NCI-H1930 (cell line): Measurements from ENCODE around the gene LINC01488.

ENCODE experiments used
- DNase-seq, 2 experiments: peaks; one replicate each; lab custom pipeline; 2025; lab: John Stamatoyannopoulos, UW

Gene LINC01488

GRCh38 chr11:69463995-69464960, 17.2 kb upstream of the LINC01488 start:
- no peak for DNase-seq

DNA sequence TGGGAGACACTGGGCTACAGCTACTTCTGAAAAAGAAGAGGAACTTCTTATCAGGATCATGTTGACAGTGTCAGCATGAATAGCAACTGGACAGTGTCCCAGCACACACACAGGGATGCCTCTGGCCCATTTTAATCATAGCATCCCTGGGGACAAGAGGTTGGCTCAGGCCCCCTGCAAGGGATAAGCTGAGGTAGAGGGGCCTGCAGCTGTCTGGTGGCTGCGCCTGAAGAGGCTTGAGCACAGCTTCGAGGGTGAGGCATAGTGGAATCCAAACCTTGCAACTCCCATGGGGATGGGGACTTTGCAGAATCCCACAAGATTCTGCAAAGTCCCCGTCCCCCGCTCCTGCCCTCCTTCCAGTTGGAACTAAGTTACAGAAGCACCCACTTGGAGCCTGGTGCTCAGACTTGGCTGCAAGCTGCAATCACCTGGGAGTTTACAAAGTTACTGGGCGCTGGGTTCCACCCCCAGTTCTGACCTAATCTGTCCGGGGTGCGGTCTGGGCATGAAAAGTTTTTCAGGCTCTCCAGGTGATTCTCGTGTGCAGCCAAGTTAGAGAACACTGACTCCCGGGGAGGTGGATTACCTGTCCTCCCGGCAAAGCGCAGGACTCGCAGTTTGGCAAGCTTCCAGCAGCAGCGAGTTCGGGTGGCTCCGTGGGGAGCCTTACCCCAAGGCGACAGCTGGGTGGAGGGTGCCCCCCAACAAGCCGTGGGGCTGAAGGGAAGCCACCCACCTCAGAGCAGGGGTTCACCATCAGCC, 16.0 kb upstream of the LINC01488 start:
- no peak for DNase-seq

DNA sequence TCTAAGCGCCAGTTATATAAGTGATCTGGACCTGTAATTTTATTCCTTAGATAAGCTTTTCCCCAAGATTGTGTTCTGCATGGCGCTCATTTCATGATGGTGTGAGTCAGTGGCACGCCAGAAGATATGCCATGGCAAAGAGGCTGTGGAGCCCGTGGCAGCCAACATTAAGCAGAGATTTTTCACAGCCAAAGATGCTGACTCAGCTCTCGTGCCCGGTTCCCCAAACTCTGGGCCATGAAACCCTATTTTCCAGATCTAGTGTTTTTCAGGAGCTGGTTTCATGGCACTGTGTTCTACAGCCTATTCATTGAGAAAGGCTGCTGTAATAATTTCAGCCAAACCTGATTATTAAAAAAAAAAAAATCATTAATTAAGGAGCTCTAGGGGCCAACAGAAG, 15.4 kb upstream of the LINC01488 start:
- no peak for DNase-seq

GRCh38 chr11:69467196-69467595, 14.3 kb upstream of the LINC01488 start:
- no peak for DNase-seq

DNA sequence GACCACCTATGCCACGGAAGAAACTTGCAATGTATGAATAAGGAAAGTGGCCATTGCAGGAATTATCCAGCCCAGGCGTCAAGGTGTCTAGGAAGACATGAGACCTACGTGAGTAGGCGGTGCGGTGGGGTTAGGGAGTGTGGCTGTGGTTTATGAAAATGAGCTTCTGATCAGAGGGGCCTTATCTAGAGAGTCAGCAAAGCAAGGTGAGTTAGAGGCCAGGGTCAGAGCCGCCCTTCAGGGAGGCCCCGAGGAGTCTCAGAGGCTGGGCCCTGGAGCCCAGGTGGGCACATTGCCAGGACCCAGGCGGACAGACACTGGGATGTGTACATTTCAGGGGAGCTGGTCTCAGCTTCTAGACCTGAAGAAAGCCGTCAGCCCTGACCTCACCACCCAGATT, 13.8 kb upstream of the LINC01488 start:
- no peak for DNase-seq

GRCh38 chr11:69468221-69468620, 13.2 kb upstream of the LINC01488 start:
- no peak for DNase-seq

DNA sequence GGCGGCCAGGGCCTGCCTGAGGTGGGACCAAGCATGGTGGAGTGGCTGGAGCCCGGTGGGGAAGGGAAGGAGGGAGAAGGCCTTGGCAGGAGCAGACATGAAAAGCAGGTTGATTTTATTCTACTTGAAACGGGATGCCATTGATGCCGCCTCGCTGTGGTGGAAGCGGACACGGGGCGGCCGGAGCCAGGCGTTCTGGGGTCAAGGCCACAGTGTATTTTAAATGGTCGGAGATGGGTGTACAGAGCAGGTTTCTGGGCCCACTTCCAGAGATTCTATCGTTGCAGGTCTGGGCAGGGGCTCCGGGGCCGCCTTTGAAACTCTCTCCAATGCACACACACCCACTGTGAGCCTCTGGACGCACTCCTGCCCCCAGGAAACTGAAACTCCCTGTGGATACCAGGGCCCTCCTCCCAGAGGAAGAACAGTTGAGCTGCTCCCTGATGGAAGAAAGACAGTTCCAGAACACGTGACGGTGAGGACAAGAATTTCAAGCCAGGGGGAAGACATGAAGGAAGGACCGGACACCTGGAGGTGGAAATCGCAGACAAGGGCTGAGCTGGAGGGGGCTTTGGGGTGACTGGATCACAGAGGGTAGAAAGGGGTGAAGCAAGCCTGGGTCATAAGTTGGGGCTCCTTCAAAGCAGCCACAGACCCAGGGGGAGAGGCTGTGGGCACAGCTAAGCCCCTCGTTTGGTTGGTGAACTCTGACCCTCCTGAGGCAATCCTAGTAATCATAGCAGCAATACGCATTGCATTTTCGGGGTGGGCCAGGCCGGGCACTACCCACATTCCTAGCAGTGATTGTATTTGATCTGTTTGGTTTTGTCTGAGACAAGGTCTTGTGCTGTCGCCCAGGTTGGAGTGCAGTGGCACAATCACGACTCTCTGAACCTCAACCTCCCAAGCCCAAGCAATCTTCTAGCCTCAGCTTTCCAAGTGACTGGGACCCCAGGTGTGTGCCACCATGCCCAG, 12.3 kb upstream of the LINC01488 start:
- DNase-seq = no peak

GRCh38 chr11:69470301-69470700, 11.2 kb upstream of the LINC01488 start:
- no peak for DNase-seq

- DNase-seq = no peak
Measured at GRCh38 chr11:69470793-69471728, 10.4 kb upstream of the LINC01488 start.

DNA sequence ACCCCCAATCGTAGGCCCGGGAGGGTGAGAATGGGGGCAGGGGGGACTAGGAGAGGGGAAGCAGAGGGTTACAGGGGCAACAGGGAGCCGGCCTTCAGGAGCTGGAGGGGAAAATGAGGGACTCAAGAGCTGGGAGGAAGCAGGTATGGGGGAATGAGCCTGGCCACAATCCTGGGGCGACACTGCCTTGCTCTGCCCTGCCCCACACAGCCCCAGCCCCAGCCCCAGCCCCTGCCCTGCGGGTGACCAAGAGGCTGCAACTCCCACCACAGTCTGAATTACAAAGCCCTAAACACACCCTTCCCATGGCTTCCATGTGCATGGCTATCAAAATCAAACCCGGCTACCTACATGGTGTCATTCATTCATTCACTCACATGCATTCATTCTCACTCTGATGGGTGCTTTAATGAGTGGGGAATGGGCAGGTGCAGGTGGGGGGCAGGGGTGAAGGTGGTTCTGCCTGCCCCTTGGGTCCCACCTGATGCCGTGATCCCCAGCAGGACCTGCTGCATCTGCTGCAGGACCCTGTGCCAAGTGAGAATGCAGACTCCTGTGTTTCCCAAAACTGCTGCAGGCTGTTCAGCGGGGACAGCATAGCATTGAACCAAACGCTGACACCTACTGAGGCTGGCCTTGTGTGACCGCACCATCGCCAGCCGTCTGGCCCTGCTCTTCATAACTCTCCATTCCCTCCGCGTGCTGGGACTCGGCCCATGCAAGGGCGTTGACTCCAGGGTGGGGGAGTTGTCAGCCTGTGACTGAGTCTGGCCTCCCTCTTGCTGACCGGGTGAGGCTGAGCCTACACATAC, 9.5 kb upstream of the LINC01488 start:
- DNase-seq = no peak

DNA sequence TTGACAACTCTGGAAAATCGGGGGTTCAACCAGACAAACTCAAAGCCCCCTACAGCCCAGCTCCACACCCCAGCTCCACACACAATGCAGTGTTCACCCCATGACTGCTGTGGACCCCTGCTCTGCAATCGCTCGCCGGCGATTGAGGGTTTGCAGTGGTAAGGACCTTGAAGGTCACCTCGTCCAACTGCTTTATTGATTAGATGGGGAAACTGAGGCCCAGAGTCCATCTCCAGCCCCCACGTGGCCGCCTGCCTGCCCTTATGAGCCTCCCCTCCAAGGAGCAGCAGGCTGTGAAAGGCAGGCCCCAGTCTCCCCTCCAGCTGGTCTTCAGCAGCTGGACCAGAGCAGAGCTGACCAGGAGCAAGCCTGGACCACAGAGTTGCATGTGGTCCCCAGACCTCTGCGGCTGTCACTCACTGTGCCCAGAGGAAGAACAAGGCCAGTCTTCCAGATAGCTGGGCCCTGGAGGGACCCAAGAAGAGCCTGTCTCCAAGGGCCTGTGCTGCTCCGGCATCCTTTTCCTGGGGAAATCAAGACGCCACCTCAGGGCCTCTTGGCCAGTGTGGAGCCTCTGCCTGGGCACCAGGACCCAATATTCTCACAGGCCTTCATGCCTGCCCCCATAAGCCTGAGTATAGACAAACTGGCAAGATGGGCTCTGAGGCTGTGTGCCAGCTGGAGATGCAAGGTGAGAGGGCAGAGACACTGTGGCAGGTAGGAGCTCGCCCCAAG, 8.8 kb upstream of the LINC01488 start:
- no peak for DNase-seq

GRCh38 chr11:69473276-69473845, 8.1 kb upstream of the LINC01488 start:
- DNase-seq = no peak

DNA sequence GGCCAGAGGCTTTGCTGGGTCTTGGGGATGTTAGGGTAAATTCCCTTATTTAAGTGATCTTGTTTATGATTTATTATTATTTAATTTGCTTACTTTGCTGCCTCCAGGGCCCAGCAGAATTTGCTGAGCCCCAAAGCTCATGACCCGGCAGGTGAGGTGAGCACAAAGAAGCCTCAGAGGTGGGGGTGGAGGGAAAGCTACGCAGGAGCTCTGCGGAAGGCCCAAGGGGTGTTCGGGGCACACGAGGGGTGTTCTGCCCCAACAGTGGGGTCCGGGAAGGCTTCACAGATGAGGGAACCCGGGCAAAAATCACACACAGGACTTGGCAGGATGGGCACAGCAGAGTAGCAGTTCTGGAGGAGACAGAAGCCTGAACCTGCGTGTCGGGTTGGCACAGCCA, 6.7 kb upstream of the LINC01488 start:
- no peak for DNase-seq

- DNase-seq = no peak
Measured at GRCh38 chr11:69475141-69475865, 6.2 kb upstream of the LINC01488 start.

DNA sequence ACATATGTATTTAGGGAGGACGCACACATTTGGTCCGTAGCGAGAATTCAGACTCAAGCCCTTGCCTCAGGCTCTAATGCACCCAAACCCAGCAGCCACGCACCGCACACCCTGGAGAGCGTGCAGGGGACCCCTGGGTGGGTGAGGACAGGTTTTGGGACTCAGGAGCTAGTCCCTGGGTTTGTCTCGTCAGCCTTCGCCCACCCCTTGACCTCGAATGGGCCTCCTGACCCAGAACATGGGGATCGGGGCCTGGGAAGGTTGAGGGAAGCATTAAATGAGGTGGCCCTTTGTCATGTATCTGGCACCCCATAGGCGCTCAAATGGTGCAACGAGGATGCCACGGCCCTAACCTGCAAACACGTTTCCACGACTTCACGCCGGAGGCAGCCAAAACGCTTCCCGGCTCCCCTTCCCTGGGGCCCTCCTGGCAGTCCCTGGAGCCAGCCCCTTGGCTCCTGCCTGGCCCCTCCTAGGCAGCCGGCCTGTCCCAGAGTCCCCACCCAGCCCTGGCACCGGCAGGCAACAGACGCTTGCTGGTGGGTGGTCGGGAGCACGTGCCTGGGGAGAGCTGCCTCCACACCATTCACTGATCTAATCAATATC, 5.5 kb upstream of the LINC01488 start:
- DNase-seq = no peak

- DNase-seq = no peak
Measured at GRCh38 chr11:69476509-69476961, 4.9 kb upstream of the LINC01488 start.

- no peak for DNase-seq
Measured at GRCh38 chr11:69477086-69477485, 4.4 kb upstream of the LINC01488 start.
